OCI-LY1 (cell line): ENCODE data around the gene LMOD1.

Experiments
- H2AFZ ChIP-seq: fragments of 200-600 bp; sonication (generic), shearing (Covaris generic); 2 replicates; pipeline ENCODE4 v1.6.0; 2014; ENCODE audit warnings: antibody characterized with exemption, mild to moderate bottlenecking, low read length
- H3F3A ChIP-seq: fragments of 200-600 bp; sonication (generic), shearing (Covaris generic); 2 replicates; pipeline ENCODE4 v1.6.0; 2014; ENCODE audit warnings: mild to moderate bottlenecking, antibody characterized with exemption, low read length, moderate library complexity; ENCODE audit not compliant: insufficient read depth
- H3K27ac ChIP-seq: fragments of 200-600 bp; sonication (generic); 2 replicates; pipeline ENCODE4 v1.5.1; 2014; ENCODE audit warnings: low read length, mixed run types, mild to moderate bottlenecking, low read depth; ENCODE audit not compliant: poor library complexity, severe bottlenecking
- H3K27me3 ChIP-seq: fragments of 200-600 bp; sonication (generic); 2 replicates; pipeline ENCODE4 v1.6.0; 2014; ENCODE audit warnings: antibody characterized with exemption, mild to moderate bottlenecking, low read length, moderate library complexity; ENCODE audit not compliant: insufficient read depth
- H3K36me3 ChIP-seq: fragments of 200-600 bp; sonication (generic); 2 replicates; pipeline ENCODE4 v1.6.1; 2014; ENCODE audit warnings: mild to moderate bottlenecking, antibody characterized with exemption, low read length, moderate library complexity, mixed read lengths; ENCODE audit not compliant: insufficient read depth
- H3K4me1 ChIP-seq: fragments of 200-600 bp; sonication (generic); 2 replicates; pipeline ENCODE4 v1.5.1; 2014; ENCODE audit warnings: mild to moderate bottlenecking, low read length, moderate library complexity; ENCODE audit not compliant: insufficient read depth, severe bottlenecking
- H3K4me2 ChIP-seq: fragments of 200-600 bp; sonication (generic), shearing (Covaris generic); 2 replicates; pipeline ENCODE4 v1.6.1; 2014; ENCODE audit warnings: low read length
- H3K4me3 ChIP-seq: fragments of 200-600 bp; sonication (generic); 2 replicates; pipeline ENCODE4 v1.5.1; 2014; ENCODE audit warnings: low read length, low read depth, mild to moderate bottlenecking, mixed read lengths; ENCODE audit not compliant: poor library complexity, severe bottlenecking
- H3K79me2 ChIP-seq: fragments of 200-600 bp; shearing (Covaris generic); 2 replicates; pipeline ENCODE4 v1.6.1; 2016; ENCODE audit warnings: mixed run types, low read length, mixed read lengths; ENCODE audit not compliant: insufficient read depth
- H3K9ac ChIP-seq: fragments of 200-600 bp; sonication (generic), shearing (Covaris generic); 2 replicates; pipeline ENCODE4 v1.6.1; 2014; ENCODE audit warnings: mild to moderate bottlenecking, low read length, mixed read lengths
- H3K9me2 ChIP-seq: fragments of 200-600 bp; sonication (generic), shearing (Covaris generic); 2 replicates; pipeline ENCODE4 v1.6.1; 2014; ENCODE audit warnings: low read depth, mild to moderate bottlenecking, low read length, mixed read lengths
- H3K9me3 ChIP-seq: fragments of 200-600 bp; shearing (Covaris generic); 2 replicates; pipeline ENCODE4 v1.6.1; 2014; ENCODE audit warnings: low read length, mixed read lengths
- H4K20me1 ChIP-seq: fragments of 200-600 bp; sonication (generic), shearing (Covaris generic); 2 replicates; pipeline ENCODE4 v1.6.0; 2016; ENCODE audit warnings: mild to moderate bottlenecking, low read length; ENCODE audit not compliant: insufficient read depth
- CTCF ChIP-seq: fragments of 200-600 bp; sonication (generic), shearing (Covaris generic); IDR thresholded peaks from 2 replicates; pipeline ENCODE4 v1.5.1; 2017; ENCODE audit warnings: mild to moderate bottlenecking, antibody characterized with exemption, low read length, moderate library complexity, mixed read lengths
- EZH2 ChIP-seq: fragments of 200-600 bp; sonication (generic), shearing (Covaris generic); IDR thresholded peaks from 2 replicates; pipeline ENCODE4 v1.8.0; 2017; ENCODE audit warnings: borderline replicate concordance, mixed run types, mild to moderate bottlenecking, antibody characterized with exemption, low read length, moderate library complexity, mixed read lengths

LMOD1 gene

GRCh38 chr1:201884425-201884824, 61.9 kb downstream of the LMOD1 start:
- H3K4me1 ChIP-seq: no peaks in the 10 kb centered on the region

GRCh38 chr1:201883786-201884185, 62.6 kb downstream of the LMOD1 start:
- H2AFZ ChIP-seq: no peak overlapping the region
- H4K20me1 ChIP-seq: no peaks in the 10 kb centered on the region
- H3F3A ChIP-seq: no peaks in the 10 kb centered on the region
- H3K27ac ChIP-seq: no peak overlapping the region
- H3K9ac ChIP-seq: no peak overlapping the region
- no peaks in the 10 kb centered on the region for H3K9me3 ChIP-seq
- H3K9me2 ChIP-seq: no peaks in the 10 kb centered on the region
- H3K79me2 ChIP-seq: no peaks in the 10 kb centered on the region
- no peaks in the 10 kb centered on the region for H3K4me1 ChIP-seq
- H3K4me3 ChIP-seq: no peak overlapping the region
- H3K4me2 ChIP-seq: no peak overlapping the region
- H3K27me3 ChIP-seq: no peaks in the 10 kb centered on the region; the same call in 1 of the 2 replicates
- H3K36me3 ChIP-seq: no peaks in the 10 kb centered on the region; the same call in 1 of the 2 replicates
- TF ChIP-seq EZH2: no peak
- no peak for TF ChIP-seq CTCF

More at GRCh38 chr1:201884425-201884824, 61.9 kb downstream of the LMOD1 start:
- Histone ChIP-seq H3F3A (no peaks in the 10 kb centered on the region), H3K27ac (no peak overlapping the region), H4K20me1 (no peaks in the 10 kb centered on the region), H3K9ac (no peak overlapping the region), H3K36me3 (no peaks in the 10 kb centered on the region), H3K4me3 (no peak overlapping the region), H3K9me2 (no peaks in the 10 kb centered on the region), H3K4me2 (no peak overlapping the region), H2AFZ (no peak overlapping the region), H3K79me2 (no peaks in the 10 kb centered on the region), H3K27me3 (no peaks in the 10 kb centered on the region; the same call in 1 of the 2 replicates), H3K9me3 (no peaks in the 10 kb centered on the region)
- TF ChIP-seq EZH2 (no peak), CTCF (no peak)

- H3K9ac ChIP-seq: no peak overlapping the region
- no peaks in the 10 kb centered on the region for H3F3A ChIP-seq
- H3K9me3 ChIP-seq: no peaks in the 10 kb centered on the region
- H3K4me2 ChIP-seq: no peak overlapping the region
- no peak overlapping the region for H2AFZ ChIP-seq
- no peak overlapping the region for H3K4me3 ChIP-seq
- H3K36me3 ChIP-seq: peaks cover 5% of the 10 kb centered on the region
- no peaks in the 10 kb centered on the region for H3K79me2 ChIP-seq
- no peaks in the 10 kb centered on the region; the same call in 1 of the 2 replicates for H3K27me3 ChIP-seq
- no peak overlapping the region for H3K27ac ChIP-seq
- H4K20me1 ChIP-seq: no peaks in the 10 kb centered on the region
- H3K9me2 ChIP-seq: no peaks in the 10 kb centered on the region
- H3K4me1 ChIP-seq: no peaks in the 10 kb centered on the region
- TF ChIP-seq EZH2 (no peak), CTCF (no peak)
Measured at GRCh38 chr1:201883266-201883665, 63.1 kb downstream of the LMOD1 start.
